PFSK-1 (cell line): Measurements from ENCODE around the gene SEZ6L.

ENCODE experiments used
- POLR2AphosphoS5 ChIP-seq: IDR thresholded peaks from 2 replicates; pipeline ENCODE4 v1.6.1; 2012; ENCODE audit warnings: low read depth, mild to moderate bottlenecking, control low read depth, low read length, moderate library complexity
- REST ChIP-seq, 2 experiments: IDR thresholded peaks; 2 replicates each; pipeline versions ENCODE4 v1.6.1 to v1.8.0; 2011 to 2012; ENCODE audit warnings: low read depth in 2 of 2, low read length in 2 of 2, control low read depth in 1 of 2, inconsistent platforms in 1 of 2, mild to moderate bottlenecking in 1 of 2, moderate library complexity in 1 of 2; ENCODE audit not compliant: insufficient read depth in 1 of 2
- TAF1 ChIP-seq: IDR thresholded peaks from 2 replicates; pipeline ENCODE4 v1.6.1; 2012; ENCODE audit warnings: low read length, control low read depth, borderline replicate concordance; ENCODE audit not compliant: insufficient read depth

- TF ChIP-seq POLR2AphosphoS5 (no peak), REST (IDR thresholded peaks at IDR 0.05; ENCODE audit: insufficient read depth in 1 of 2, low read depth in 2 of 2, low read length in 2 of 2) (no peak), TAF1 (no peak)
These were observed 188.6 kb downstream of the SEZ6L start for GRCh38 chr22:26357813-26358212.
